H9 (cell line): ENCODE data around the gene TH. TPM values are rescaled to one million over a fixed set of nuclear protein-coding genes. Genes with fewer than 3 reads are reported as not detected.

ENCODE experiments used
- DNase-seq: peaks from one replicate; pipeline ENCODE4 v3.0.0-alpha.2; 2017
- H2AFZ ChIP-seq: one replicate; pipeline ENCODE4 v1.6.1; 2013; ENCODE audit warnings: mild to moderate bottlenecking, low read length, control low read depth, moderate library complexity
- H2AK5ac ChIP-seq: 2 replicates; pipeline ENCODE4 v1.6.1; 2013; ENCODE audit warnings: low read length, control low read depth, mixed read lengths; ENCODE audit not compliant: insufficient read length
- H2BK120ac ChIP-seq: one replicate; pipeline ENCODE4 v1.6.1; 2013; ENCODE audit warnings: low read depth, mild to moderate bottlenecking, low read length, control low read depth, inconsistent platforms; ENCODE audit not compliant: poor library complexity, severe bottlenecking
- H2BK12ac ChIP-seq: 2 replicates; pipeline ENCODE4 v1.6.1; 2013; ENCODE audit warnings: low read length, control low read depth, mixed read lengths, low read depth; ENCODE audit not compliant: insufficient read length
- H2BK15ac ChIP-seq: 2 replicates; pipeline ENCODE4 v1.6.1; 2013; ENCODE audit warnings: low read depth, low read length, control low read depth
- H2BK20ac ChIP-seq: one replicate; pipeline ENCODE4 v1.6.1; 2013; ENCODE audit warnings: low read depth, mild to moderate bottlenecking, low read length, control low read depth, inconsistent platforms; ENCODE audit not compliant: poor library complexity, severe bottlenecking
- H2BK5ac ChIP-seq: 2 replicates; pipeline ENCODE4 v1.6.1; 2013; ENCODE audit warnings: low read length, control low read depth, mixed read lengths; ENCODE audit not compliant: insufficient read length
- H3K14ac ChIP-seq: 2 replicates; pipeline ENCODE4 v1.6.1; 2013; ENCODE audit warnings: low read length, control low read depth; ENCODE audit not compliant: insufficient read depth
- H3K18ac ChIP-seq: 2 replicates; pipeline ENCODE4 v1.6.1; 2013; ENCODE audit warnings: low read depth, mild to moderate bottlenecking, mixed read lengths, low read length, control low read depth; ENCODE audit not compliant: insufficient read length
- H3K23ac ChIP-seq: 2 replicates; pipeline ENCODE4 v1.6.1; 2013; ENCODE audit warnings: low read length, control low read depth, mixed read lengths, low read depth; ENCODE audit not compliant: insufficient read length
- H3K23me2 ChIP-seq: 2 replicates; pipeline ENCODE4 v1.6.1; 2013; ENCODE audit warnings: low read depth, mild to moderate bottlenecking, mixed read lengths, low read length, control low read depth; ENCODE audit not compliant: insufficient read length, poor library complexity, severe bottlenecking
- H3K27ac ChIP-seq: 2 replicates; pipeline ENCODE4 v1.5.1; 2013; ENCODE audit warnings: low read length, control low read depth, mixed read lengths, low read depth; ENCODE audit not compliant: insufficient read length
- H3K27me3 ChIP-seq: 2 replicates; pipeline ENCODE4 v1.6.1; 2013; ENCODE audit warnings: low read length, control low read depth, inconsistent platforms; ENCODE audit not compliant: insufficient read depth
- H3K4ac ChIP-seq: 2 replicates; pipeline ENCODE4 v1.6.1; 2013; ENCODE audit warnings: low read depth, mild to moderate bottlenecking, control low read depth, inconsistent platforms, low read length, moderate library complexity
- H3K4me1 ChIP-seq: 2 replicates; pipeline ENCODE4 v1.6.1; 2013; ENCODE audit warnings: low read length, control low read depth, inconsistent platforms; ENCODE audit not compliant: insufficient read depth
- H3K4me2 ChIP-seq: 2 replicates; pipeline ENCODE4 v1.6.1; 2013; ENCODE audit warnings: low read length, control low read depth, mixed read lengths; ENCODE audit not compliant: insufficient read length, insufficient read depth
- H3K56ac ChIP-seq: 2 replicates; pipeline ENCODE4 v1.6.1; 2013; ENCODE audit warnings: low read depth, mild to moderate bottlenecking, mixed read lengths, low read length, control low read depth; ENCODE audit not compliant: insufficient read length
- H3K79me1 ChIP-seq: 2 replicates; pipeline ENCODE4 v1.6.1; 2013; ENCODE audit warnings: low read depth, mild to moderate bottlenecking, moderate library complexity, low read length, control low read depth, inconsistent platforms; ENCODE audit not compliant: insufficient read depth, poor library complexity, severe bottlenecking
- H3K79me2 ChIP-seq: 2 replicates; pipeline ENCODE4 v1.6.1; 2013; ENCODE audit warnings: low read length, control low read depth, inconsistent platforms; ENCODE audit not compliant: insufficient read depth
- H3K9ac ChIP-seq: 2 replicates; pipeline ENCODE4 v1.6.1; 2013; ENCODE audit warnings: low read length, control low read depth, mixed read lengths; ENCODE audit not compliant: insufficient read length; ENCODE audit errors: extremely low read depth
- H3K9me3 ChIP-seq: one replicate; pipeline ENCODE4 v1.6.1; 2013; ENCODE audit warnings: low read depth, low read length, inconsistent platforms; ENCODE audit not compliant: control insufficient read depth
- H3T11ph ChIP-seq: one replicate; pipeline ENCODE4 v1.6.1; 2013; ENCODE audit warnings: mild to moderate bottlenecking, low read length, control low read depth, inconsistent platforms
- H4K20me1 ChIP-seq: one replicate; pipeline ENCODE4 v1.6.1; 2013; ENCODE audit not compliant: control insufficient read depth, insufficient read length, insufficient read depth
- H4K5ac ChIP-seq: 2 replicates; pipeline ENCODE4 v1.6.1; 2013; ENCODE audit warnings: low read depth, mild to moderate bottlenecking, mixed read lengths, low read length, control low read depth; ENCODE audit not compliant: insufficient read length
- H4K8ac ChIP-seq: replicated peaks from 2 replicates; pipeline ENCODE4 v1.6.1; 2013; ENCODE audit warnings: low read length, control low read depth, mixed read lengths, low read depth; ENCODE audit not compliant: insufficient read length
- H4K91ac ChIP-seq: 2 replicates; pipeline ENCODE4 v1.6.1; 2013; ENCODE audit warnings: low read depth, mild to moderate bottlenecking, moderate library complexity, mixed read lengths, low read length, control low read depth; ENCODE audit not compliant: insufficient read length
- H3K27ac Mint-ChIP-seq, 3 experiments: 2 replicates in 2 of 3; 3 replicates in 1 of 3; pipeline ENCODE4 v1.8.0; 2020 to 2021; ENCODE audit warnings: mixed read lengths in 3 of 3, mild to moderate bottlenecking in 1 of 3, moderate library complexity in 1 of 3
- H3K27me3 Mint-ChIP-seq: 2 replicates; pipeline ENCODE4 v1.8.0; 2021; ENCODE audit warnings: low read depth, mild to moderate bottlenecking, moderate library complexity, mixed read lengths
- H3K36me3 Mint-ChIP-seq, 3 experiments: 2 replicates in 2 of 3; 3 replicates in 1 of 3; pipeline ENCODE4 v1.8.0; 2020 to 2021; ENCODE audit warnings: low read depth in 3 of 3, mixed read lengths in 3 of 3; ENCODE audit not compliant: insufficient read depth in 1 of 3
- H3K4me1 Mint-ChIP-seq, 2 experiments: 2 replicates each; pipeline ENCODE4 v1.8.0; 2020; ENCODE audit warnings: mixed read lengths in 2 of 2
- H3K4me3 Mint-ChIP-seq, 2 experiments: 2 replicates in 1 of 2; 3 replicates in 1 of 2; pipeline ENCODE4 v1.8.0; 2020 to 2021; ENCODE audit warnings: mild to moderate bottlenecking in 2 of 2, mixed read lengths in 2 of 2, moderate library complexity in 1 of 2
- H3K9me3 Mint-ChIP-seq, 2 experiments: 2 replicates in 1 of 2; 3 replicates in 1 of 2; pipeline ENCODE4 v1.8.0; 2020; ENCODE audit warnings: mild to moderate bottlenecking in 2 of 2, mixed read lengths in 2 of 2, moderate library complexity in 1 of 2
- CTCF ChIP-seq: fragments of 200-600 bp; sonication (generic); conservative IDR thresholded peaks from 3 replicates; pipeline ENCODE4 v1.8.0; 2021; ENCODE audit warnings: antibody characterized with exemption, mild to moderate bottlenecking
- WGBS: extraction: QIAGEN DNeasy Blood & Tissue Kit; methylation state at CpG from one replicate; pipeline ENCODE4 v1.1.7; 2013; ENCODE audit warnings: missing lambda C conversion rate, low lambda C conversion rate, mixed read lengths; ENCODE audit not compliant: insufficient read length; ENCODE audit errors: extremely low coverage; 5-methylcytosine and 5-hydroxymethylcytosine counted together
- total RNA-seq: library from RNA; stranded (reverse); gene quantifications from 2 replicates; pipeline ENCODE4 v1.2.1, GENCODE V29; 2021

The TH gene
- total RNA-seq, 1 experiment from 2014 or later = not detected

GRCh38 chr11:2140411-2141400 lies 30.9 kb downstream of the TH start:
- H3K27me3 ChIP-seq = peaks cover 73% of the 10 kb centered on the region
- no CpG with 5 or more reads among the region's 102 CpGs for WGBS

More at GRCh38 chr11:2140411-2141400, 30.9 kb downstream of the TH start:
- H3K9me3 Mint-ChIP-seq = peaks cover 2 to 9% of the 10 kb centered on the region in 2 experiments; a peak in 3 of 5 replicates
- Histone ChIP-seq H3K79me2 (no peaks in the 10 kb centered on the region), H3K23ac (no peak overlapping the region), H3K56ac (no peak overlapping the region), H2BK20ac (no peak overlapping the region), H3K14ac (no peak overlapping the region; the same call in 1 of the 2 replicates), H3K23me2 (peaks cover 14% of the 10 kb centered on the region), H3T11ph (no peak overlapping the region), H2AK5ac (no peak overlapping the region), H3K4me2 (peak overlapping the region; percentile 20), H2BK120ac (no peak overlapping the region), H3K9ac (no peak overlapping the region), H3K4ac (no peak overlapping the region), H2BK5ac (no peak overlapping the region), H2BK15ac (no peak overlapping the region), H4K91ac (no peak overlapping the region), H3K18ac (no peak overlapping the region), H2AFZ (no peak overlapping the region), H3K4me1 (no peaks in the 10 kb centered on the region), H2BK12ac (no peak overlapping the region), H3K79me1 (no peaks in the 10 kb centered on the region), H3K9me3 (no peaks in the 10 kb centered on the region), H4K8ac (no peak overlapping the region), H3K27ac (no peak overlapping the region), H4K20me1 (peaks cover 2% of the 10 kb centered on the region), H4K5ac (no peak overlapping the region)
- DNase-seq = no peak
- H3K4me3 Mint-ChIP-seq = peak overlapping the region in 1 of 2 experiments; percentile 31; a peak in 2 of 5 replicates
- H3K4me1 Mint-ChIP-seq = peaks cover 11 to 23% of the 10 kb centered on the region in 2 experiments
- no peak overlapping the region for H3K27ac Mint-ChIP-seq
- peaks cover 91% of the 10 kb centered on the region for H3K27me3 Mint-ChIP-seq
- no peaks in the 10 kb centered on the region; a peak in 1 of 7 replicates for H3K36me3 Mint-ChIP-seq
- TF ChIP-seq CTCF = no peak
